Activated CD4-positive, CD25-positive, alpha-beta regulatory T cell treated with anti-CD3 and anti-CD28 coated beads, Interleukin-2, amount 50 U/mL, for 16 hours (primary cell): Measurements from ENCODE around the gene TUBGCP3.

Experiments used
- DNase-seq: peaks from one replicate; pipeline ENCODE4 v3.0.0-alpha.2; 2020; ENCODE audit warnings: low read depth, low spot score

Gene TUBGCP3

GRCh38 chr13:112617754-112618375 lies 29.9 kb upstream of the TUBGCP3 start:
- DNase-seq = no peak

GRCh38 chr13:112616586-112617362 lies 28.8 kb upstream of the TUBGCP3 start:
- DNase-seq = no peak

GRCh38 chr13:112615391-112615790 lies 27.4 kb upstream of the TUBGCP3 start:
- DNase-seq = no peak

- no peak for DNase-seq
These were observed 26.9 kb upstream of the TUBGCP3 start for GRCh38 chr13:112614835-112615234.

- DNase-seq = no peak
These were observed 20.3 kb upstream of the TUBGCP3 start for GRCh38 chr13:112608212-112608611.

- DNase-seq = peak; percentile 80
These were observed 18.4 kb upstream of the TUBGCP3 start for GRCh38 chr13:112606109-112607001.

GRCh38 chr13:112605531-112605990 lies 17.6 kb upstream of the TUBGCP3 start:
- DNase-seq = no peak

GRCh38 chr13:112603641-112604225 lies 15.8 kb upstream of the TUBGCP3 start:
- DNase-seq = no peak

GRCh38 chr13:112602189-112602588 lies 14.2 kb upstream of the TUBGCP3 start:
- DNase-seq = no peak

- no peak for DNase-seq
These were observed 13.4 kb upstream of the TUBGCP3 start for GRCh38 chr13:112601371-112601770.

- no peak for DNase-seq
These were observed 8.3 kb upstream of the TUBGCP3 start for GRCh38 chr13:112596235-112596634.

- DNase-seq = no peak
These were observed 4.7 kb upstream of the TUBGCP3 start for GRCh38 chr13:112592647-112593046.

- no peak for DNase-seq
These were observed 4.2 kb upstream of the TUBGCP3 start for GRCh38 chr13:112592181-112592580.

GRCh38 chr13:112588490-112589297 lies 741 bp upstream of the TUBGCP3 start:
- DNase-seq = no peak

GRCh38 chr13:112587212-112587763 lies 665 bp downstream of the TUBGCP3 start:
- peak; percentile 37 for DNase-seq

GRCh38 chr13:112586334-112586960 lies 1.5 kb downstream of the TUBGCP3 start:
- no peak for DNase-seq

GRCh38 chr13:112583592-112584277 lies 4.2 kb downstream of the TUBGCP3 start:
- no peak for DNase-seq

GRCh38 chr13:112582263-112582662 lies 5.7 kb downstream of the TUBGCP3 start:
- DNase-seq = no peak

GRCh38 chr13:112580912-112581311 lies 7.0 kb downstream of the TUBGCP3 start:
- DNase-seq = no peak

GRCh38 chr13:112580211-112580610 lies 7.7 kb downstream of the TUBGCP3 start:
- DNase-seq = no peak
